ENCODE data around the gene AXDND1.

GRCh38 chr1:179351281-179351680 lies 14.5 kb upstream of the AXDND1 start:
- TF ChIP-seq EZH2 (IDR thresholded peaks at IDR 0.05; ENCODE audit: low read depth, unreplicated experiment) (no peak), JUNB (IDR thresholded peaks at IDR 0.05; ENCODE audit: unreplicated experiment) (no peak), CTCF (conservative IDR thresholded peaks at IDR 0.05; ENCODE audit: low read depth in 2 of 2) (no peak), REST (IDR thresholded peaks at IDR 0.05; ENCODE audit: unreplicated experiment) (no peak), ZNF462 (CRISPR knock-in tag; IDR thresholded peaks at IDR 0.05) (no peak), CREB1 (CRISPR knock-in tag; IDR thresholded peaks at IDR 0.05; ENCODE audit: low read depth) (no peak)

Data from GM23338 (cell line).